ENCODE measurements around the gene ASAP3.

Gene ASAP3

GRCh38 chr1:23422241-23422877 lies 61.6 kb downstream of the ASAP3 start:
- DNase-seq = no peak

- no peak for DNase-seq
Observed at GRCh38 chr1:23421753-23422240, 62.2 kb downstream of the ASAP3 start.

- DNase-seq = no peak
Observed at GRCh38 chr1:23421343-23421742, 62.6 kb downstream of the ASAP3 start.

- no peak for DNase-seq
Observed at GRCh38 chr1:23420778-23421177, 63.2 kb downstream of the ASAP3 start.

- DNase-seq = no peak
Observed at GRCh38 chr1:23419180-23419579, 64.8 kb downstream of the ASAP3 start.

- DNase-seq = no peak
Observed at GRCh38 chr1:23417570-23417969, 66.4 kb downstream of the ASAP3 start.

- no peak for DNase-seq
Observed at GRCh38 chr1:23416964-23417363, 67.0 kb downstream of the ASAP3 start.

- no peak for DNase-seq
Observed at GRCh38 chr1:23408797-23409290, 75.1 kb downstream of the ASAP3 start.

GRCh38 chr1:23407016-23407630 lies 76.9 kb downstream of the ASAP3 start:
- DNase-seq = no peak

GRCh38 chr1:23405946-23406345 lies 78.0 kb downstream of the ASAP3 start:
- no peak for DNase-seq

- DNase-seq = peak; percentile 59
Observed at GRCh38 chr1:23403735-23404486, 80.1 kb downstream of the ASAP3 start.

GRCh38 chr1:23403355-23403734 lies 80.6 kb downstream of the ASAP3 start:
- no peak for DNase-seq

- DNase-seq = no peak
Observed at GRCh38 chr1:23403038-23403336, 81.0 kb downstream of the ASAP3 start.

GRCh38 chr1:23402286-23403037 lies 81.5 kb downstream of the ASAP3 start:
- DNase-seq = no peak

- DNase-seq = no peak
Observed at GRCh38 chr1:23401313-23401712, 82.7 kb downstream of the ASAP3 start.

GRCh38 chr1:23400324-23401114 lies 83.5 kb downstream of the ASAP3 start:
- no peak for DNase-seq

- no peak for DNase-seq
Observed at GRCh38 chr1:23399229-23399628, 84.8 kb downstream of the ASAP3 start.

- no peak for DNase-seq
Observed at GRCh38 chr1:23397908-23398307, 86.1 kb downstream of the ASAP3 start.

GRCh38 chr1:23396380-23396779 lies 87.6 kb downstream of the ASAP3 start:
- no peak for DNase-seq

- no peak for DNase-seq
Observed at GRCh38 chr1:23395849-23396248, 88.1 kb downstream of the ASAP3 start.

- DNase-seq = no peak
Observed at GRCh38 chr1:23395154-23395724, 88.7 kb downstream of the ASAP3 start.

- no peak for DNase-seq
Observed at GRCh38 chr1:23394684-23395083, 89.3 kb downstream of the ASAP3 start.
